T-helper 1 cell treated with Interleukin-12 subunit alpha and Interleukin-12 subunit beta and Interleukin-4 antibody, amounts not matched to agents 30 μg/mL and 1 μg/mL, for 36 hours (primary cell): ENCODE data around the gene CEP164.

Source experiments
- H3K27ac Mint-ChIP-seq: one replicate; pipeline ENCODE4 v1.8.0; 2021; ENCODE audit warnings: mild to moderate bottlenecking, mixed read lengths
- H3K27me3 Mint-ChIP-seq: one replicate; pipeline ENCODE4 v1.8.0; 2021; ENCODE audit warnings: low read depth, mixed read lengths
- H3K36me3 Mint-ChIP-seq: one replicate; pipeline ENCODE4 v1.8.0; 2021; ENCODE audit warnings: low read depth, mixed read lengths
- H3K4me1 Mint-ChIP-seq: one replicate; pipeline ENCODE4 v1.8.0; 2021; ENCODE audit warnings: low read depth, mixed read lengths
- H3K4me3 Mint-ChIP-seq: one replicate; pipeline ENCODE4 v1.8.0; 2021; ENCODE audit warnings: mild to moderate bottlenecking, moderate library complexity, mixed read lengths
- H3K9me3 Mint-ChIP-seq: one replicate; pipeline ENCODE4 v1.8.0; 2021; ENCODE audit warnings: mixed read lengths

Gene CEP164

GRCh38 chr11:117421476-117421875, 93.8 kb downstream of the CEP164 start:
- Mint-ChIP-seq H3K4me1 (no peaks in the 10 kb centered on the region), H3K9me3 (no peaks in the 10 kb centered on the region), H3K27me3 (no peaks in the 10 kb centered on the region), H3K27ac (no peak overlapping the region), H3K36me3 (no peaks in the 10 kb centered on the region), H3K4me3 (no peak overlapping the region)

- Mint-ChIP-seq H3K4me3 (no peak overlapping the region), H3K27me3 (no peaks in the 10 kb centered on the region), H3K9me3 (no peaks in the 10 kb centered on the region), H3K4me1 (no peaks in the 10 kb centered on the region), H3K36me3 (no peaks in the 10 kb centered on the region), H3K27ac (no peak overlapping the region)
Measured at GRCh38 chr11:117423046-117423575, 95.5 kb downstream of the CEP164 start.

GRCh38 chr11:117424781-117425180, 97.1 kb downstream of the CEP164 start:
- Mint-ChIP-seq H3K27ac (no peak overlapping the region), H3K9me3 (no peaks in the 10 kb centered on the region), H3K27me3 (no peaks in the 10 kb centered on the region), H3K4me3 (no peak overlapping the region), H3K36me3 (no peaks in the 10 kb centered on the region), H3K4me1 (no peaks in the 10 kb centered on the region)

DNA sequence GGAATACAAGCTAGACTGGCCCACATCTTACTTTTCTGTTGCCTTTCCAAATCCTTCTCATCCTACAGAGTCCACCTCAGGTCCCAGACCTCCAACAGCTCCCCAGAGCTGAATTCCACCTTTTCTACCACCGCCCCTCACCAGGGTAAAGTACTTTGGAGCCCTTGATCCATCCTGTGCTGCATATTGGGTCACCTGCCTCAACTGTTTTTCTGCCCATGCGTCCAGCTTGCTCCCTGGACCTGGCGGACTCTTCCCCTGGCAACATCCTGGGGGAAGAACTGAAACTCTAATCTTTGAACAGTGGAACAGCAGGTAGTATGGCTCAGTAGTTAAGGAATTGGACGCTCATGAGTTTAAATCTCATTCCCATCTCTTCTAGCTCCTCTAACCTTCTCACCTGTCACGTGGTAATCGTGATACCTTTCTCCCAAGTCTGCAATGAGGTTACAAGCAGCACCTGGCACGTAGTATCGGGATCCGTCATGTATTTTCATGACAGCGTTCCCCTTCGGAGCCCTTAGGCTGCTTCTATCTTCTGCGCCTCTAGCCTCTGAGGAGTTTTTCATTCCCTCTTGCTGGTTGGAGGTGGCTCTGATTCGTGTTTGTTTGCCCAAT, 98.1 kb downstream of the CEP164 start:
- Mint-ChIP-seq H3K27me3 (no peaks in the 10 kb centered on the region), H3K27ac (no peak overlapping the region), H3K4me3 (no peak overlapping the region), H3K4me1 (no peaks in the 10 kb centered on the region), H3K36me3 (no peaks in the 10 kb centered on the region), H3K9me3 (no peaks in the 10 kb centered on the region)

- no peak overlapping the region for H3K4me3 Mint-ChIP-seq
Measured at GRCh38 chr11:117426297-117426685, 98.6 kb downstream of the CEP164 start.

GRCh38 chr11:117426941-117427340, 99.3 kb downstream of the CEP164 start:
- no peaks in the 10 kb centered on the region for H3K9me3 Mint-ChIP-seq
- no peak overlapping the region for H3K4me3 Mint-ChIP-seq
- H3K27me3 Mint-ChIP-seq, result no peaks in the 10 kb centered on the region
- H3K4me1 Mint-ChIP-seq, result no peaks in the 10 kb centered on the region
- H3K27ac Mint-ChIP-seq, result no peak overlapping the region
- H3K36me3 Mint-ChIP-seq, result no peaks in the 10 kb centered on the region

More at GRCh38 chr11:117426297-117426685, 98.6 kb downstream of the CEP164 start:
- no peaks in the 10 kb centered on the region for H3K36me3 Mint-ChIP-seq
- H3K9me3 Mint-ChIP-seq, result no peaks in the 10 kb centered on the region
- H3K4me1 Mint-ChIP-seq, result no peaks in the 10 kb centered on the region
- H3K27me3 Mint-ChIP-seq, result no peaks in the 10 kb centered on the region
- H3K27ac Mint-ChIP-seq, result no peak overlapping the region

GRCh38 chr11:117427356-117427874, 99.8 kb downstream of the CEP164 start:
- H3K27ac Mint-ChIP-seq, result no peak overlapping the region
- H3K4me1 Mint-ChIP-seq, result no peaks in the 10 kb centered on the region
- no peaks in the 10 kb centered on the region for H3K9me3 Mint-ChIP-seq

GRCh38 chr11:117428186-117428855, 100.7 kb downstream of the CEP164 start:
- no peak overlapping the region for H3K27ac Mint-ChIP-seq

More at GRCh38 chr11:117427356-117427874, 99.8 kb downstream of the CEP164 start:
- no peaks in the 10 kb centered on the region for H3K27me3 Mint-ChIP-seq
- H3K36me3 Mint-ChIP-seq, result no peaks in the 10 kb centered on the region
- no peak overlapping the region for H3K4me3 Mint-ChIP-seq

GRCh38 chr11:117428856-117429229, 101.2 kb downstream of the CEP164 start:
- Mint-ChIP-seq H3K36me3 (no peaks in the 10 kb centered on the region), H3K27ac (no peak overlapping the region), H3K4me3 (no peak overlapping the region), H3K4me1 (no peaks in the 10 kb centered on the region), H3K27me3 (no peaks in the 10 kb centered on the region), H3K9me3 (no peaks in the 10 kb centered on the region)

More at GRCh38 chr11:117428186-117428855, 100.7 kb downstream of the CEP164 start:
- H3K4me3 Mint-ChIP-seq, result no peak overlapping the region
- H3K4me1 Mint-ChIP-seq, result no peaks in the 10 kb centered on the region
- H3K9me3 Mint-ChIP-seq, result no peaks in the 10 kb centered on the region
- H3K36me3 Mint-ChIP-seq, result no peaks in the 10 kb centered on the region
- H3K27me3 Mint-ChIP-seq, result no peaks in the 10 kb centered on the region

DNA sequence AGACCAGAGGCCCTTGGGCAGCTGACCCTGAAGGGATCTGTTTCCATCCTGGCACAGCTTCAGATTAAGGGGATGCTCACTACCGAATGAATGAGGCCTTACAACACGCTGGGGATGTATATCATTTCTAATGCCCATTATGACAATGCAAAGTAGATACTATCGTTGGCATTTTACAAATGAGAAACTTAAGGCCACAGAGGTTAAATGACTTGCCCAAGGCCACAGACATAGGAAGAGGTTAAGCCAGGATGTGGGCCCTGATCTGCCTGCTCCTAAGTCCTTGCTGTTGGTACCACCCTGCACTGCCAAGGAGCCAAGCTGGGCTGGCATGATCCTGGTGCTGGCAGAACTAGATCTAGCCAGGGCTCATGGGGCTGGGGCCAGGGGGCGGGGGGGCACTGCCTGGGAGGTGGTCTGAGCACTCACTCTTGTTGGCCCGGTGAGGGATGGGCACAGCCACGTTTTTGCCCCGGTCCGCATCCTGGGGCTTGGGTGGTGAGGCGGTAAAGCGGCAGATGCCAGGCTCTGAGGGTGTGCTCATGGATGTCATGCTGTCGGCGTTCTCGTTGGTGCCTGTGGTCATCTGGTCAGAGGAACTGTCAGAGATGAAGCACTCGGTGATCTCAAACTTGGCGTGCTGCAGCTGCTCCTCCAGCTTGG, 102.8 kb downstream of the CEP164 start:
- Mint-ChIP-seq H3K9me3 (no peaks in the 10 kb centered on the region), H3K4me1 (no peaks in the 10 kb centered on the region), H3K4me3 (no peak overlapping the region), H3K36me3 (no peaks in the 10 kb centered on the region), H3K27me3 (no peaks in the 10 kb centered on the region), H3K27ac (no peak overlapping the region)

- no peak overlapping the region for H3K27ac Mint-ChIP-seq
- no peaks in the 10 kb centered on the region for H3K36me3 Mint-ChIP-seq
- H3K4me1 Mint-ChIP-seq, result no peaks in the 10 kb centered on the region
- H3K4me3 Mint-ChIP-seq, result no peak overlapping the region
- no peaks in the 10 kb centered on the region for H3K9me3 Mint-ChIP-seq
- peaks cover 10% of the 10 kb centered on the region for H3K27me3 Mint-ChIP-seq
Measured at GRCh38 chr11:117431436-117431835, 103.8 kb downstream of the CEP164 start.

DNA sequence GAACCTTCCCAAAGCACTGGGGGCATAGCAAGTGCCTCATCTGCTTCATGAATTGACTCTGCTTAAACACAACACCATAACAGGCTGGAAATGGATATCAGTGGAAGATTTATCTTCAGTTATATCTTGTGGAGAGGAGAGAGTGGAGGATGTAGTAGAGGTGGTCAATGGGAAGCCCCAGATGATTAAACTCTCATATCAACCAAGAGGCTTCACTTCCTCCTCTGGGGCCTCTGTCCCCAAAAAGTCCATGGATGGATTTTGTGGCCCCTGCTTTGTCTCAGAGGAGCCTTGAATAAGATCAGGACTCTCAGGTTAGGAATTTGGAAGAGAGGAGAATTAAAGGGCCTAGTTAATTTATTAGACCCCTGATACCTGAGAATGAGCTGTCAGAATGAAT, 106.1 kb downstream of the CEP164 start:
- Mint-ChIP-seq H3K36me3 (no peaks in the 10 kb centered on the region), H3K9me3 (no peaks in the 10 kb centered on the region), H3K4me1 (no peaks in the 10 kb centered on the region), H3K27me3 (peaks cover 10% of the 10 kb centered on the region), H3K4me3 (no peak overlapping the region), H3K27ac (no peak overlapping the region)

DNA sequence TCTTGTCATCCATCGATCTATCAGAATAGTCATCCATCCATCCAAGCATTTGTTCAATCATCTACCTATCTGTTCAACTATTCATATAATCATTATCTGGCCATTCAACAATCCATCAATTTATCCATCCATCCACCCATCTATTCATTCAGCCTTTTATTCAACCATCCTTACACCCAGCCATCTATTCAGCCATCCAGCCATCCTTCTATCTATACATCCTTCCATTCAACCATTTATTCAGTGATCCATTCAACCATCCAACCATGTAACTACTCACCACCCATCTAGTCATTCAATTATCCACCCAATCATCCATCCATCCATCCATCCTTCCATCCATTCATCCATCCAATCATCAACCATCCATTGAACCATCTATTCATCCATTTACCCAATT, 106.8 kb downstream of the CEP164 start:
- Mint-ChIP-seq H3K27me3 (peaks cover 10% of the 10 kb centered on the region), H3K36me3 (no peaks in the 10 kb centered on the region), H3K4me3 (no peak overlapping the region), H3K4me1 (no peaks in the 10 kb centered on the region), H3K9me3 (no peaks in the 10 kb centered on the region), H3K27ac (no peak overlapping the region)

- no peaks in the 10 kb centered on the region for H3K9me3 Mint-ChIP-seq
- no peak overlapping the region for H3K4me3 Mint-ChIP-seq
- H3K4me1 Mint-ChIP-seq, result no peaks in the 10 kb centered on the region
- no peaks in the 10 kb centered on the region for H3K36me3 Mint-ChIP-seq
- peaks cover 10% of the 10 kb centered on the region for H3K27me3 Mint-ChIP-seq
- H3K27ac Mint-ChIP-seq, result no peak overlapping the region
Measured at GRCh38 chr11:117435326-117435725, 107.7 kb downstream of the CEP164 start.
